Measurements from ENCODE around the gene TCP11L2.

The TCP11L2 gene

DNA sequence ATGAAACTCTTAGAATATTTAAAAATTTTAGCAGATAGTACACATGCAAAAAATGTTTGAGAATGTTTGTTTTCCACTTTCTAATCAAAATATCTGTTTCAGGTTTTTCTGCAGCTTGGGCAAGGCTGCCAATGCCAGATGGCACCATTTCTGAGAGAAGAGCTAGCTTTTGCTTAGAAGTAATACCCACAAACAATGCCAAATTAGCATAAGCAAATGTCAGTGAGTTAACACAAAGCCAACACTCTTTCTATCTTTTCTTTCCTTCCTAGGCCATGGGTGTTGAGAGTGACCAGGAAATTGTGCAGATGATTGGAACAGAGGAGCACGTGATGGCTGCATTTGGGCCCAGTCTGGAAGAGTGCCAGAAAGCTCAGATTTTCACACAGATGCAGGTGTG, 90.2 kb downstream of the TCP11L2 start:
- DNase-seq: no peak

Data from nucleus accumbens (tissue), 56 donors.